Keratinocyte (primary cell): ENCODE measurements around the gene PTBP2. TPM values are rescaled to one million over a fixed set of nuclear protein-coding genes. Genes with fewer than 3 reads are reported as not detected.

Experiments used
- DNase-seq: peaks from one replicate; pipeline ENCODE4 v3.0.0-alpha.2; 2011; ENCODE audit warnings: low read depth, missing footprints, low spot score
- FAIRE-seq: peaks from 2 replicates; lab custom pipeline; 2011; peaks lifted over from hg19 to GRCh38; lab: Jason Lieb, UNC
- H2AFZ ChIP-seq: 2 replicates; pipeline ENCODE4 v1.6.0; 2012; ENCODE audit warnings: low read length, control low read depth, inconsistent platforms; ENCODE audit not compliant: control insufficient read depth
- H3K27ac ChIP-seq: 2 replicates; pipeline ENCODE4 v1.5.1; 2011; ENCODE audit warnings: low read length; ENCODE audit not compliant: control insufficient read depth, insufficient read depth
- H3K27me3 ChIP-seq: 3 replicates; pipeline ENCODE4 v1.6.0; 2011; ENCODE audit warnings: low read length; ENCODE audit not compliant: control insufficient read depth, insufficient read depth; ENCODE audit errors: extremely low read depth
- H3K36me3 ChIP-seq, 2 experiments: 2 replicates in 1 of 2; 3 replicates in 1 of 2; pipeline ENCODE4 v1.5.1; 2011; ENCODE audit warnings: low read length in 2 of 2, mild to moderate bottlenecking in 1 of 2; ENCODE audit not compliant: control insufficient read depth in 2 of 2, insufficient read depth in 2 of 2; ENCODE audit errors: extremely low read depth in 1 of 2
- H3K4me1 ChIP-seq: 3 replicates; pipeline ENCODE4 v1.5.1; 2011; ENCODE audit warnings: low read length; ENCODE audit not compliant: control insufficient read depth, insufficient read depth; ENCODE audit errors: extremely low read depth
- H3K4me2 ChIP-seq: 3 replicates; pipeline ENCODE4 v1.6.0; 2011; ENCODE audit warnings: low read depth, low read length; ENCODE audit not compliant: control insufficient read depth, insufficient read depth; ENCODE audit errors: extremely low read depth
- H3K4me3 ChIP-seq, 3 experiments: fragments of 200-600 bp in 1 of 3; sonication (generic) in 1 of 3; 2 replicates in 2 of 3; 3 replicates in 1 of 3; pipeline ENCODE4 v1.5.1; 2011 to 2016; ENCODE audit warnings: low read length in 3 of 3, mild to moderate bottlenecking in 3 of 3, control low read depth in 2 of 3, inconsistent platforms in 1 of 3, low read depth in 1 of 3, mixed read lengths in 1 of 3, mixed run types in 1 of 3, moderate library complexity in 1 of 3; ENCODE audit not compliant: control insufficient read depth in 2 of 3, insufficient read depth in 2 of 3; ENCODE audit errors: extremely low read depth in 1 of 3
- H3K79me2 ChIP-seq: 2 replicates; pipeline ENCODE4 v1.6.0; 2012; ENCODE audit warnings: low read length; ENCODE audit not compliant: control insufficient read depth, insufficient read depth
- H3K9ac ChIP-seq: 3 replicates; pipeline ENCODE4 v1.6.0; 2011; ENCODE audit warnings: low read length; ENCODE audit not compliant: control insufficient read depth, insufficient read depth; ENCODE audit errors: extremely low read depth
- H3K9me1 ChIP-seq: 3 replicates; pipeline ENCODE4 v1.6.0; 2011; ENCODE audit warnings: low read length; ENCODE audit not compliant: control insufficient read depth, insufficient read depth; ENCODE audit errors: extremely low read depth
- H3K9me3 ChIP-seq: 2 replicates; pipeline ENCODE4 v1.5.1; 2012; ENCODE audit warnings: low read depth, low read length; ENCODE audit not compliant: control insufficient read depth
- H4K20me1 ChIP-seq: 3 replicates; pipeline ENCODE4 v1.6.0; 2011; ENCODE audit warnings: low read length; ENCODE audit not compliant: control insufficient read depth, insufficient read depth; ENCODE audit errors: extremely low read depth
- CTCF ChIP-seq, 3 experiments: IDR thresholded peaks in 1 of 3; conservative IDR thresholded peaks in 1 of 3; optimal IDR thresholded peaks in 1 of 3; 2 replicates in 2 of 3; 3 replicates in 1 of 3; pipeline versions ENCODE3 to v1.5.1; 2011; ENCODE audit warnings: low read length in 3 of 3, mild to moderate bottlenecking in 3 of 3, moderate library complexity in 2 of 3, control low read depth in 1 of 3, inconsistent platforms in 1 of 3; ENCODE audit not compliant: insufficient read depth in 2 of 3; ENCODE audit errors: extremely low read depth in 1 of 3
- EZH2 ChIP-seq: IDR thresholded peaks from one replicate; pipeline ENCODE4 v1.6.1; 2012; ENCODE audit warnings: inconsistent platforms, mild to moderate bottlenecking, low read length, moderate library complexity
- dilution Hi-C: fragments of 300-500 bp; cut with MboI; formaldehyde crosslinking; loops from one replicate; pipeline ENCODE4 v1.7.0; 2020; ENCODE audit warnings: low sequenced_read_pairs; ENCODE audit not compliant: extremely low pct_ligation_motif_present
- polyA plus RNA-seq, 5 experiments: library from polyadenylated mRNA; depleted of rRNA in 3 of 5; stranded (reverse) in 3 of 5; stranded (forward) in 1 of 5; unstranded in 1 of 5; fragments of >200 nt; gene quantifications; 1 replicate in 1 of 5; 2 replicates in 3 of 5; 3 replicates in 1 of 5; pipeline versions ENCODE4 v1.2.1 to v1.2.3, GENCODE V29; 2011 to 2012; ENCODE audit warnings: missing spikeins in 2 of 5, low read depth in 1 of 5, low replicate concordance in 1 of 5

PTBP2 gene
- polyA plus RNA-seq, 1 donor (not counting 4 experiments of a cell fraction or from before 2014, with no cell fraction given), result 9.5 TPM

DNA sequence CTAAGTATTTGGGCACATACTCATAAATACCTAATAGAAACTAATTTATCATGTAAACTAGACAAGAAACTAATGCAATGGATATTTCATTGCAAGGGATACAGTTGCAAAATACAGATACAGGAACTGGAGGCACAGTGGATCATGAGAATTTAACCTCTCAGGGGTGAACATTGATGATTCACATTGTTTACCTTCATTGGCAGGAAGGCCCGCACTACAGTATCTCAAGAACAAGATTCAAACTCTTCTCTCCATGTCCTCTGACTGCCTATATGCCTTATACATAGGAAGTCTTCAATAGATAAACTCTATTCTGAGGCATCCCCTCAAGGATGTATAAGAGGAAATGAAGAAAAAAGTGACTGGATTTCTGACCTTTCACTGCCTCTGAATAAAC is 18.4 kb upstream of the PTBP2 start:
- dilution Hi-C loops, result no loop called here
- Histone ChIP-seq H4K20me1 (no peaks in the 10 kb centered on the region), H3K79me2 (no peaks in the 10 kb centered on the region), H3K27me3 (no peaks in the 10 kb centered on the region), H3K9me1 (no peaks in the 10 kb centered on the region), H2AFZ (no peak overlapping the region), H3K9ac (no peak overlapping the region), H3K4me1 (no peaks in the 10 kb centered on the region), H3K27ac (no peak overlapping the region), H3K9me3 (no peaks in the 10 kb centered on the region), H3K36me3 (no peaks in the 10 kb centered on the region), H3K4me3 (no peak overlapping the region), H3K4me2 (no peak overlapping the region)
- DNase-seq, result no peak
- no peak for FAIRE-seq
- TF ChIP-seq EZH2 (no peak), CTCF (optimal IDR thresholded peaks at IDR 0.05 in 1 of 3, IDR thresholded peaks at IDR 0.05 in 1 of 3, conservative IDR thresholded peaks at IDR 0.05 in 1 of 3; ENCODE audit: extremely low read depth in 1 of 3, insufficient read depth in 2 of 3, low read length in 3 of 3) (no peak)

GRCh38 chr1:96707023-96707422 is 14.6 kb upstream of the PTBP2 start:
- dilution Hi-C loops, result no loop called here
- no peak overlapping the region for H3K4me2 ChIP-seq

More at GRCh38 chr1:96707023-96707422, 14.6 kb upstream of the PTBP2 start:
- FAIRE-seq (no peak), DNase-seq (no peak)
- TF ChIP-seq CTCF (optimal IDR thresholded peaks at IDR 0.05 in 1 of 3, IDR thresholded peaks at IDR 0.05 in 1 of 3, conservative IDR thresholded peaks at IDR 0.05 in 1 of 3; ENCODE audit: extremely low read depth in 1 of 3, insufficient read depth in 2 of 3, low read length in 3 of 3) (no peak), EZH2 (no peak)
- Histone ChIP-seq H3K27me3 (no peaks in the 10 kb centered on the region), H3K4me1 (no peaks in the 10 kb centered on the region), H3K4me3 (no peak overlapping the region), H3K27ac (no peak overlapping the region), H4K20me1 (no peaks in the 10 kb centered on the region), H3K36me3 (no peaks in the 10 kb centered on the region), H3K9me1 (no peaks in the 10 kb centered on the region), H3K9ac (no peak overlapping the region), H3K79me2 (no peaks in the 10 kb centered on the region), H3K9me3 (no peaks in the 10 kb centered on the region), H2AFZ (no peak overlapping the region)
